Islet precursor cell (in vitro differentiated cells): ENCODE measurements around the gene AKR1C4.
"Not testable (repeated sequence)": the region's sequence is repeated elsewhere in the genome, so short reads cannot be mapped to it uniquely, and the experiment has no call there.

Source experiments
- DNase-seq: peaks from one replicate; pipeline ENCODE4 v3.0.0-alpha.2; 2018

AKR1C4 gene

GRCh38 chr10:5209776-5210175 is 13.1 kb downstream of the AKR1C4 start:
- not testable (repeated sequence) for DNase-seq

DNA sequence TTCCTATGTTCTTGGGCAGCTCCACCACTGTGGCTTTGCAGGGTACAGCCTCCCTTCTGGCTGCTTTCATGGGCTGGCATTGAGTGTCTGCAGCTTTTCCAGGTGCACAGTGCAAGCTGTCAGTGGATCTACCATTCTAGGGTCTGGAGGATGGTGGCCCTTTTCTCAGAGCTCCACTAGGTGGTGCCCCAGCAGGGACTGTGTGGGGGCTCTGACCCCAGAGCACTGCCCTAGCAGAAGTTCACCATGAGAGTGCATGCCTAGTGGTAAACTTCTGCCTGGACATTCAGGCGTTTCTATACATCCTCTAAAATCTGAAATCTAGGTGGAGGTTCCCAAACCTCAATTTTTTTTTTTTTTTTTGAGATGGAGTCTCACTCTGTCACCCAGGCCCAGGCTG is 13.6 kb downstream of the AKR1C4 start:
- not testable (repeated sequence) for DNase-seq

- no peak for DNase-seq
Observed at GRCh38 chr10:5211696-5212536, 15.3 kb downstream of the AKR1C4 start.

GRCh38 chr10:5216801-5217200 is 20.2 kb downstream of the AKR1C4 start:
- no peak for DNase-seq

- no peak for DNase-seq
Observed at GRCh38 chr10:5219262-5219661, 22.6 kb downstream of the AKR1C4 start.

GRCh38 chr10:5222942-5223341 is 26.3 kb downstream of the AKR1C4 start:
- not testable (repeated sequence) for DNase-seq

GRCh38 chr10:5229019-5229418 is 32.4 kb downstream of the AKR1C4 start:
- no peak for DNase-seq

DNA sequence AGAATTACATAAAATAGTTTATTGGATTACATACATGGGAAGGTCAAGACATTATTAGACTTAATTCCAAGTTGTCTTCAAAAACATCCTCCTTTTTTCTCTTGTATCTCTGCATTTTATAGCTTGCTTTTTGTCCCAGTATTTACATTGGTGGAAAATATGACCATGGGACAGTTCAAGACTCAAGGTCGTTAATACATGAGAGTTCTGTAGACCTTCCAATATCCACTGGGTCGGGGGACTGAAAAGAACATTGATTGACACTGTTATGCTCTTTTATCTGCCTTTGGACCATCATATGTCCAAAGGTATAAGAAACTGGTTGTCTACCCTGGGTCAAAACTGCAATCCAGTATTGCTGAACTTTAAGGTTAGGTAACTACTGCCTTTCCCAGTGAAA is 36.7 kb downstream of the AKR1C4 start:
- DNase-seq, result no peak

GRCh38 chr10:5234106-5234860 is 37.6 kb downstream of the AKR1C4 start:
- no peak for DNase-seq

DNA sequence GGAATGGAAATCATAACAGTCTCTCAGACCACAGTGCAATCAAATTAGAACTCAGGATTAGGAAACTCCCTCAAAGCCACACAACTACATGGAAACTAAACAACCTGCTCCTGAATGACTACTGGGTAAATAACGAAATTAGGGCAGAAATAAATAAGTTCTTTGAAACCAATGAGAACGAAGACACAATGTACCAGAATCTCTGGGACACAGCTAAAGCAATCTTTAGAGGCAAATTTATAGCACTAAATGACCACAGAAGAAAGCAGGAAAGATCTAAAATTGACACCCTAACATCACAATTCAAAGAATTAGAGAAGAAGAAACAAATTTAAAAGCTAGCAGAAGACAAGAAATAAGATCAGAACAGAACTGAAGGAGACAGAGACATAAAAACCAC is 40.9 kb downstream of the AKR1C4 start:
- DNase-seq, result not testable (repeated sequence)

GRCh38 chr10:5242585-5242984 is 45.9 kb downstream of the AKR1C4 start:
- no peak for DNase-seq

- no peak for DNase-seq
Observed at GRCh38 chr10:5243521-5243987, 46.9 kb downstream of the AKR1C4 start.

GRCh38 chr10:5252177-5253037 is 55.8 kb downstream of the AKR1C4 start:
- no peak for DNase-seq

GRCh38 chr10:5254488-5254887 is 57.9 kb downstream of the AKR1C4 start:
- no peak for DNase-seq

- DNase-seq, result not testable (repeated sequence)
Observed at GRCh38 chr10:5257768-5258167, 61.1 kb downstream of the AKR1C4 start.

DNA sequence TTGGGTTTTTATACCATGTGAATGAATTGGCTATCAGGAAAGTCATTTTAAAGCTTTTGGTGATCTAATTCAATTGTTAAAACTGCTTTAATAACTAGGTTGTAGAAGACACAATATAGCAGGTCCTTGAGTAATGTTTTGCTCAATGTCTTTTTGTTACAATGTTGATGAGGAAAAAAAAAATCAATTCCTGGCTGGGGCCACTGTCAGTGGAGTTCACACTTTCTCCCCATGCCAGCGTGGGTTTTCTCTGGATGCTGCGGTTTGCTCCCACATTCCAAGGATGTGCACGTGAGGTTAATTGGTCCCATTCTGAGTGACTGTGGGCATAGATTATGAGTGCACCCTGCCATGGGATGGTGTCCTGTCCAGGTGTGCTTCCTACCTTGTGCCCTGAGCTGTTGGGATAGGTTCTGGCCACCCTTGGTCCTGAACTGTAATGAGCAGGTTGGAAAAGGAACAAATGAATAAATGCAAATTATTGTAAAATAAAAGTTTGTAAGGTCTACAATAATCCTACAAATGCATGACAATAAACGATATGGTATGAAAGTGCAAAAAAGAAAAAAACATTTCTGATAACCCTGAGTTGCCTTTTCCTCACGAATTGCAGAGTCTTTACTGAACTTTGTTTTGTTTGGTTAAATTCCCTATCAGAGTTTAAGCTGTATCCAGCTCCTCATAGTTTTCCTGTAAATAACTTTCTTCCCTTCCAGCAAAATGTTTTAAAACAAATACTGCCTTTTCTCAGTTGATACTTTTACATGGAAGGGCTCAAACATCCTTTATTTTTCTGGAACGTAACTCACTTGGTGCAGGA is 62.7 kb downstream of the AKR1C4 start:
- no peak for DNase-seq

- no peak for DNase-seq
Observed at GRCh38 chr10:5259952-5260578, 63.4 kb downstream of the AKR1C4 start.

GRCh38 chr10:5260828-5261227 is 64.2 kb downstream of the AKR1C4 start:
- no peak for DNase-seq

DNA sequence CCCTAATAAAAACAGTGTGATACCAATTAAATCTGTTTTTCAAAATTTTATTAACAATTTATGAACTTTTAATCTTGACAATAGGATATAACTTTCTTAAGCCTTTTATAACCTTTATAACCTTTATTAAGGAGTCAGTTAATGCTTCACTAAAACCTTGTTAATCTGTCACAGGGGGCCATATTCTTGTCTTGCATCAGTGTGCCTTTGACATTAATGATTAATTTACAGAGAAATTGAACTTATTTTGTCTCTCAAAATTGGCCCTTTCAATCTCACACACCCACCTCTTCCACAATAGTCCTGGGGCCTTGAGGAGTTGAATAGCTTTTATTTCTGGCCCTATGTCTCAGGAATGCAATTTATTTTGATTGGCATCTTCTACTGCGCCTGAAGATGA is 68.5 kb downstream of the AKR1C4 start:
- DNase-seq, result no peak

DNA sequence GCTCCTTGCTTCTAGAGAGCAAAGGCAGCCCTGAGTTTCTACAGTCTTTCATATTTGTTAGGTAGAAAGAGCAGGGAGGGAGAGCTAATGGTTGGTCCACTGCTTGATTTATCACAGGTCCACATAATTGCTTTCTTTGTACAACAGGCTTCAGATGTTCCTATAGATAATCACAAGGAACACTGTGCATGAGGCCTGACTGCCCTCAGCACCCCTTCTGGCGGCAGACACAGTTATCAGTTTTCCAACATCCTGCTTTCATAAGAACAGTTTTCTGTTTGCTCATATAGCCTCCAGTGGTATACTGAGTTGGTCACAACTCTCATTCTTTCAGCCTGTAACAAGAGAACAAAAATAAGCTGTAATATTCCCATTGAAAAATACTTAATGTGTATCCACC is 69.7 kb downstream of the AKR1C4 start:
- DNase-seq, result no peak

DNA sequence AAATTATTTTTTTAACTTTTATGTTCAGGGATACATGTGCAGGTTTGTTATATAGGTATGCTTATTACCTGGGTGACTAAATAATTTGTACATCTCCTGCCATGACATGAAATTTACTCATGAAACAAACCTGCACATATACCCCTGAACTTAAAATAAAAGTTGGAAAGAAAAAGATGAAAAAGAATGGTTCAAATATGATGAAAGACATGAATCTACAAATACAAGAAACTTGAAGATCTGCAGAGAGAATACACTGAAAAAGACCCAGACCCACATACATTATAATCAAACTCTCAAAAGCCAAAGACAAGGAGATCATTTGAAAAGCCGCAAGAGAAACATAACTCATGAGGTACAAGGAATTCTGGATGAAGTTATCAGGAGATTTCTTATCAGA is 70.2 kb downstream of the AKR1C4 start:
- no peak for DNase-seq

GRCh38 chr10:5268234-5268633 is 71.6 kb downstream of the AKR1C4 start:
- no peak for DNase-seq
